ENCODE data around the gene ARL15.

GRCh38 chr5:54307583-54307982 is 2.8 kb downstream of the ARL15 start:
- TF ChIP-seq POLR2A (IDR thresholded peaks at IDR 0.05) (no peak), CTCF (IDR thresholded peaks at IDR 0.05) (no peak)
